ENCODE measurements around the gene KCNA3. TPM values are rescaled to one million over a fixed set of nuclear protein-coding genes. Genes with fewer than 3 reads are reported as not detected.
A peak's percentile ranks its signal among the peaks of the same experiment; 100 is the strongest.

Gene KCNA3
- total RNA-seq, 6 experiments from 2014 or later: not detected

DNA sequence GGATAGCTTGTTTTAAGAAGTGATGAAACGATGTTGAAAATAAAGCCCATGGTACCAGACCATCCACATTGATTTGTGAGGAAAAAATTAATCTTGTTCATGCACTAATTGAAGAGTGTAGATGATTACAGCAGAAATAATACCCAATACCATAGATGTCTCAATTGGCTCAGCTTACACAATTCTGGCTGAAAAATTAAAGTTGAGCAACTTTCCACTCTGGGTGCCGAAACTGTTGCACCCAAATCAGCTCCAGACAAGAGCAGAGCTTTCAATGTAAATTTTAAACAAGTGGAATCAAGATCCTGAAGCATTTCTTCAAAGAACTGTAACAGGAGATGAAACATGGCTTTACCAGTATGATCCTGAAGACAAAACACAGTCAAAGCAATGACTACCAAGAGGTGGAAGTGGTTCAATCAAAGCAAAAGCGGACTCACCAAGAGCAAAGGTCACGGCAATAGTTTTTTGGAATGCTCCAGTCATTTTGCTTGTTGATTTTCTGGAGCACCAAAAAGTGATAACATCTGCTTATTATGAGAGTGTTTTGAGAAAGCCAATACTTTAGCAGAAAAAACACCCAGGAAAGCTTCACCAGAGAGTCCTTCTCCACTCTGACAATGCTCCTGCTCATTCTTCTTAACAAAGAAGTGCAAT lies 16.1 kb upstream of the KCNA3 start:
- no peak for DNase-seq
- H3K9me3 Mint-ChIP-seq: no peaks in the 10 kb centered on the region
- H3K4me1 Mint-ChIP-seq (ENCODE audit: low read depth): peaks cover 13% of the 10 kb centered on the region
- H3K4me3 Mint-ChIP-seq: no peak overlapping the region
- no peaks in the 10 kb centered on the region for H3K36me3 Mint-ChIP-seq (ENCODE audit: low read depth)
- H3K27ac Mint-ChIP-seq: no peak overlapping the region
- H3K27me3 Mint-ChIP-seq (ENCODE audit: insufficient read depth): no peaks in the 10 kb centered on the region; the same call in none of the 2 replicates
- TF ChIP-seq, protein P1, sequence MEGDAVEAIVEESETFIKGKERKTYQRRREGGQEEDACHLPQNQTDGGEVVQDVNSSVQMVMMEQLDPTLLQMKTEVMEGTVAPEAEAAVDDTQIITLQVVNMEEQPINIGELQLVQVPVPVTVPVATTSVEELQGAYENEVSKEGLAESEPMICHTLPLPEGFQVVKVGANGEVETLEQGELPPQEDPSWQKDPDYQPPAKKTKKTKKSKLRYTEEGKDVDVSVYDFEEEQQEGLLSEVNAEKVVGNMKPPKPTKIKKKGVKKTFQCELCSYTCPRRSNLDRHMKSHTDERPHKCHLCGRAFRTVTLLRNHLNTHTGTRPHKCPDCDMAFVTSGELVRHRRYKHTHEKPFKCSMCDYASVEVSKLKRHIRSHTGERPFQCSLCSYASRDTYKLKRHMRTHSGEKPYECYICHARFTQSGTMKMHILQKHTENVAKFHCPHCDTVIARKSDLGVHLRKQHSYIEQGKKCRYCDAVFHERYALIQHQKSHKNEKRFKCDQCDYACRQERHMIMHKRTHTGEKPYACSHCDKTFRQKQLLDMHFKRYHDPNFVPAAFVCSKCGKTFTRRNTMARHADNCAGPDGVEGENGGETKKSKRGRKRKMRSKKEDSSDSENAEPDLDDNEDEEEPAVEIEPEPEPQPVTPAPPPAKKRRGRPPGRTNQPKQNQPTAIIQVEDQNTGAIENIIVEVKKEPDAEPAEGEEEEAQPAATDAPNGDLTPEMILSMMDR (IDR thresholded peaks at IDR 0.05): no peak

DNA sequence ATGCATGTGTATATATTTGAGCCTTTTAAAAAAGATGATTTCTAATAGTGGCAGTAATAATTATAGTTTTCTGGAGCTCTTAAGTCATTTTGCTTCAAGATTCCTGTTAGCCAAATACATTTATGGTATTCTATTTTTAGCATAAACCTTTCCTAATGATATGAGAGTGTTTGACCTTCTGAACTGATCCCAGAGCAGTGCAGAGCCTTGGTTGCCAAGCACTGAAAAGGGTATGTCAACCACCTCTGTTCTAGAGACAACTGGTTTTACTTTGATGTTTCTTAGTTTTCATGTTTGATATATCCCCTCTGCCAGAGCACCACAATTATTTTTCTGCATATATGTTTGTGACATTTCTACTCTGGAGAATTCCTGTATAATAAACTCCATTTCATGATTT lies 15.1 kb upstream of the KCNA3 start:
- Mint-ChIP-seq H3K27ac (no peak overlapping the region), H3K27me3 (ENCODE audit: insufficient read depth) (no peaks in the 10 kb centered on the region; the same call in none of the 2 replicates), H3K4me3 (no peak overlapping the region), H3K4me1 (ENCODE audit: low read depth) (peaks cover 13% of the 10 kb centered on the region), H3K36me3 (ENCODE audit: low read depth) (no peaks in the 10 kb centered on the region), H3K9me3 (no peaks in the 10 kb centered on the region)
- DNase-seq: no peak
- TF ChIP-seq, protein P1 (IDR thresholded peaks at IDR 0.05): no peak

DNA sequence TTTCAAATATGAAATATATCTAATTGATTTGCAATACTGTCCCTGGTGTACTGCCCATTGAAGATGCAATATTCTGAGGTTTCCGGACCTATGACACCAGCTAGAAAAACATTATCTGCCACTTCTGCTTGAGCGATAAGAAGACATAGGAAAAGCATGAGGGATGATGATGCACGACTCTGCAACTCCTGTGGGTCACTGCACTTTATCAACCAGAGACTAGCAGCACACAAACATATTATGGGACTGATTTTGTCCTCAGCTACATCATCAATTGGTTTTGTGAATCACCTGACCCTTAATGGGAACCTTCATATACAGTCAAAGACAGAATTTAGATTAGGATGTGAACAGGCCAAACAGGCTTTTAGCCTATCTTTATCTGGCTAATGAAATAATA lies 13.8 kb upstream of the KCNA3 start:
- TF ChIP-seq, protein P1 (IDR thresholded peaks at IDR 0.05): no peak
- H3K9me3 Mint-ChIP-seq: no peaks in the 10 kb centered on the region

DNA sequence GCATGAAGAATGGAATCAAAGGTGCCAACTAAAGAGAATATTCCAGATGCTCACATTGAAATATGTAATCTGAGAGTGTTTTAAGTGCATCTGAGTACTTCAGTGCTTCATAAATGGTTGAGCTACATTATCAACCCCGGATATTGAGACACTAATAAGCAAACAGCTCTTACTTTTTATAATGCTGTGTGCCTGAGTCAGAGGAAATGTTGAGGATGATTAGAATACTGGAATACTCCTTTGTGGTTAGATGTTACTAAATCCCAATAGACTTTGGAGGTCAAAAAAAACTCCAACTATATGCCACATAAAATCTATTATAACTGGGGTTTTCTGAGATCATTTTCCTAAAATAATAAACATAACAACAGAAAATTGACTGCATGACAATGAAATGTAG lies 12.5 kb upstream of the KCNA3 start:
- no peaks in the 10 kb centered on the region for H3K36me3 Mint-ChIP-seq (ENCODE audit: low read depth)
- H3K27ac Mint-ChIP-seq: no peak overlapping the region
- H3K9me3 Mint-ChIP-seq: no peaks in the 10 kb centered on the region
- no peaks in the 10 kb centered on the region; the same call in none of the 2 replicates for H3K27me3 Mint-ChIP-seq (ENCODE audit: insufficient read depth)
- no peak overlapping the region for H3K4me3 Mint-ChIP-seq
- TF ChIP-seq, protein P1 (IDR thresholded peaks at IDR 0.05): no peak
- DNase-seq: peak; percentile 44
- H3K4me1 Mint-ChIP-seq (ENCODE audit: low read depth): peaks cover 13% of the 10 kb centered on the region

More for the DNA sequence above, 13.8 kb upstream of the KCNA3 start:
- Mint-ChIP-seq H3K27me3 (ENCODE audit: insufficient read depth) (no peaks in the 10 kb centered on the region; the same call in none of the 2 replicates), H3K4me3 (no peak overlapping the region), H3K36me3 (ENCODE audit: low read depth) (no peaks in the 10 kb centered on the region), H3K27ac (no peak overlapping the region), H3K4me1 (ENCODE audit: low read depth) (peaks cover 13% of the 10 kb centered on the region)
- no peak for DNase-seq

DNA sequence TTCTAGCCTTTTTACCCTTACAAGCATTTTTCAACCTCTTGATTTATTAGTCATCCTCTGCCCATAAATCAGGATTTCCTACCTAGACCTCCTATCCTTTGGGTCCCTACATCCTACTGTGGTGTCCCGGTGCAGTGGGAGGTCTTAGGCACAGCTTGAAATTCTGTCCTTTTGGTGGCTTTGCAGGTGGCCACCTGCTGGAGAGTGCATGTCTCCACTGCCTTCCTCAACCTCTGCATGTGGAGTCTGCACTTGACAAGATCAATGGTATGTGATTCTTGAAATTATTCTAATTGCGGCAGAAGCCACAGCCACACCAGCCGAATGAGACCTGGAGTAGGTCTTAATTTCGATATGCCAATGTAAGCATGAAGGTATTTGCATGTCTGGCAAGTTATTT lies 11.4 kb upstream of the KCNA3 start:
- Mint-ChIP-seq H3K4me1 (ENCODE audit: low read depth) (peaks cover 13% of the 10 kb centered on the region), H3K36me3 (ENCODE audit: low read depth) (no peaks in the 10 kb centered on the region), H3K9me3 (no peaks in the 10 kb centered on the region), H3K4me3 (no peak overlapping the region), H3K27ac (no peak overlapping the region), H3K27me3 (ENCODE audit: insufficient read depth) (no peaks in the 10 kb centered on the region; the same call in none of the 2 replicates)
- no peak for DNase-seq
- TF ChIP-seq, protein P1 (IDR thresholded peaks at IDR 0.05): no peak

Data from HFFc6 (cell line).